Kidney (tissue), 14 donors: ENCODE measurements around the gene FARS2. TPM values are rescaled to one million over a fixed set of nuclear protein-coding genes. Genes with fewer than 3 reads are reported as not detected.

Source experiments
- DNase-seq, 5 donors: peaks; one replicate each; pipeline ENCODE4 v3.0.0-alpha.2; 2013 to 2020
- FAIRE-seq: peaks from 2 replicates; lab custom pipeline; 2012; peaks lifted over from hg19 to GRCh38; lab: Jason Lieb, UNC
- H3K27ac ChIP-seq, 2 donors: one replicate each; pipeline ENCODE4 v1.7.0; 2013; ENCODE audit warnings: low read depth in 2 of 2, low read length in 2 of 2, inconsistent platforms in 1 of 2
- H3K27me3 ChIP-seq: one replicate; pipeline ENCODE4 v1.7.1; 2013; ENCODE audit warnings: low read length, inconsistent platforms; ENCODE audit not compliant: control insufficient read depth, insufficient read depth
- H3K36me3 ChIP-seq, 3 donors: one replicate each; pipeline versions ENCODE4 v1.7.0 to v1.7.1; 2013; ENCODE audit warnings: low read length in 3 of 3, control low read depth in 1 of 3, inconsistent platforms in 1 of 3; ENCODE audit not compliant: insufficient read depth in 3 of 3, control insufficient read depth in 2 of 3
- H3K4me1 ChIP-seq, 3 donors: one replicate each; pipeline versions ENCODE4 v1.7.0 to v1.7.1; 2013; ENCODE audit warnings: low read length in 3 of 3, inconsistent platforms in 1 of 3, low read depth in 1 of 3; ENCODE audit not compliant: control insufficient read depth in 2 of 3, insufficient read depth in 2 of 3
- H3K4me3 ChIP-seq, 3 donors: one replicate each; pipeline versions ENCODE4 v1.7.0 to v1.8.1; 2013; ENCODE audit warnings: low read length in 3 of 3, control low read depth in 1 of 3, inconsistent platforms in 1 of 3
- H3K9ac ChIP-seq, 3 donors: one replicate each; pipeline versions ENCODE4 v1.7.0 to v1.7.1; 2013; ENCODE audit warnings: low read length in 3 of 3, control low read depth in 1 of 3, inconsistent platforms in 1 of 3
- H3K9me3 ChIP-seq, 3 donors: one replicate each; pipeline versions ENCODE4 v1.7.0 to v1.7.1; 2013; ENCODE audit warnings: low read length in 3 of 3, control low read depth in 1 of 3, inconsistent platforms in 1 of 3; ENCODE audit not compliant: control insufficient read depth in 2 of 3, insufficient read depth in 1 of 3
- CTCF ChIP-seq: IDR thresholded peaks from 3 replicates; pipeline ENCODE4 v1.5.1; 2012; ENCODE audit warnings: mild to moderate bottlenecking, moderate library complexity, borderline replicate concordance; ENCODE audit not compliant: insufficient read depth; ENCODE audit errors: extremely low read depth
- intact Hi-C: fragments of 100-400 bp; cut with DNase I; formaldehyde crosslinking; loops from one replicate; pipeline ENCODE4 v1.11.1; 2022
- polyA plus RNA-seq: library from polyadenylated mRNA; stranded (reverse); fragments of 350-450 nt; fragmentation: Illumina TruSeq; extraction: RNeasy Lipid Tissue Mini Kit (QIAGEN cat#74804); gene quantifications from one replicate; pipeline ENCODE4 v1.2.3, GENCODE V29; 2014; ENCODE audit warnings: low read depth, low replicate concordance; ENCODE audit not compliant: insufficient read depth
- total RNA-seq: library from RNA; stranded (reverse); fragmentation: NEBNext Ultra II Directional; extraction: Animal tissue kit (Norgen Biotek cat#: 25700); gene quantifications from one replicate; pipeline ENCODE4 v1.2.1, GENCODE V29; 2021
- donor health status: control.
- donor health status: control.
- donor health status: control.
- donor health status: control.
- donor health status: control.
- donor health status: DM: yes; HTN: yes; CAD: no.
- donor health status: Normal renal cell carcinoma (clear cell type).

The FARS2 gene
- total and polyA plus RNA-seq, 2 donors from 2014 or later: 22.1 to 24.8 TPM

GRCh38 chr6:5338177-5338960, 77.1 kb downstream of the FARS2 start:
- TF ChIP-seq CTCF: no peak
- Histone ChIP-seq H3K36me3 (no peaks in the 10 kb centered on the region), H3K4me3 (no peak overlapping the region), H3K27ac (no peak overlapping the region), H3K4me1 (no peaks in the 10 kb centered on the region), H3K27me3 (no peaks in the 10 kb centered on the region), H3K9ac (no peak overlapping the region), H3K9me3 (no peaks in the 10 kb centered on the region)
- no peak for DNase-seq
- no peak for FAIRE-seq
- intact Hi-C loops: no loop called here

- intact Hi-C loops: no loop called here
- no peaks in the 10 kb centered on the region for H3K9me3 ChIP-seq
- H3K36me3 ChIP-seq: no peaks in the 10 kb centered on the region
- no peak for TF ChIP-seq CTCF
- FAIRE-seq (no peak), DNase-seq (no peak)
- H3K9ac ChIP-seq: no peak overlapping the region
- no peaks in the 10 kb centered on the region for H3K27me3 ChIP-seq
- H3K27ac ChIP-seq: no peak overlapping the region
- H3K4me1 ChIP-seq: no peaks in the 10 kb centered on the region
- no peak overlapping the region for H3K4me3 ChIP-seq
Measured at GRCh38 chr6:5339786-5340185, 78.5 kb downstream of the FARS2 start.

- no peak overlapping the region for H3K9ac ChIP-seq
- DNase-seq (no peak), FAIRE-seq (no peak)
- H3K27me3 ChIP-seq: no peaks in the 10 kb centered on the region
- H3K36me3 ChIP-seq: no peaks in the 10 kb centered on the region
- intact Hi-C loops: no loop called here
- H3K27ac ChIP-seq: no peak overlapping the region
- no peaks in the 10 kb centered on the region for H3K9me3 ChIP-seq
- no peak for TF ChIP-seq CTCF
- H3K4me3 ChIP-seq: no peak overlapping the region
- no peaks in the 10 kb centered on the region for H3K4me1 ChIP-seq
Measured at GRCh38 chr6:5341845-5342244, 80.5 kb downstream of the FARS2 start.
